NCI-H1092 (cell line): ENCODE data around the gene PHF20.
"Not testable (repeated sequence)": the region's sequence is repeated elsewhere in the genome, so short reads cannot be mapped to it uniquely, and the experiment has no call there.

Source experiments
- DNase-seq: peaks from one replicate; lab custom pipeline; 2025; lab: John Stamatoyannopoulos, UW

Gene PHF20

GRCh38 chr20:35975576-35976373 is 204.0 kb downstream of the PHF20 start:
- DNase-seq: no peak

- DNase-seq: no peak
These were observed 206.3 kb downstream of the PHF20 start for GRCh38 chr20:35978041-35978513.

GRCh38 chr20:35979544-35979943 is 207.7 kb downstream of the PHF20 start:
- DNase-seq: no peak

GRCh38 chr20:35981969-35982368 is 210.2 kb downstream of the PHF20 start:
- no peak for DNase-seq

- DNase-seq: no peak
These were observed 212.6 kb downstream of the PHF20 start for GRCh38 chr20:35984382-35984781.

GRCh38 chr20:35985806-35986205 is 214.0 kb downstream of the PHF20 start:
- DNase-seq: no peak

- no peak for DNase-seq
These were observed 217.2 kb downstream of the PHF20 start for GRCh38 chr20:35988910-35989463.

GRCh38 chr20:35991142-35991771 is 219.4 kb downstream of the PHF20 start:
- DNase-seq: no peak

GRCh38 chr20:35992713-35993335 is 221.0 kb downstream of the PHF20 start:
- peak; percentile 62 for DNase-seq

- DNase-seq: peak; percentile 66
These were observed 223.2 kb downstream of the PHF20 start for GRCh38 chr20:35994994-35995453.

GRCh38 chr20:35996492-35996891 is 224.7 kb downstream of the PHF20 start:
- not testable (repeated sequence) for DNase-seq
